Smooth muscle cell (in vitro differentiated cells): ENCODE results near the gene PAXIP1. TPM values are rescaled to one million over a fixed set of nuclear protein-coding genes. Genes with fewer than 3 reads are reported as not detected.

ENCODE experiments used
- DNase-seq: peaks from one replicate; lab custom pipeline; 2025; ENCODE audit not compliant: unreplicated experiment; lab: John Stamatoyannopoulos, UW
- H2AFZ ChIP-seq: fragments of 200-600 bp; sonication (generic); 2 replicates; pipeline ENCODE4 v1.6.0; 2016; ENCODE audit warnings: antibody characterized with exemption, low read depth, mild to moderate bottlenecking
- H3F3A ChIP-seq: fragments of 200-600 bp; sonication (generic); 2 replicates; pipeline ENCODE4 v1.6.0; 2017; ENCODE audit warnings: antibody characterized with exemption, low read depth
- H3K27ac ChIP-seq: fragments of 200-600 bp; sonication (generic); 2 replicates; pipeline ENCODE4 v1.5.1; 2016; ENCODE audit warnings: low read depth, mild to moderate bottlenecking
- H3K27me3 ChIP-seq: fragments of 200-600 bp; sonication (generic); 2 replicates; pipeline ENCODE4 v1.6.1; 2016; ENCODE audit warnings: low read depth, mild to moderate bottlenecking
- H3K36me3 ChIP-seq: fragments of 200-600 bp; sonication (generic); 2 replicates; pipeline ENCODE4 v1.5.1; 2016; ENCODE audit warnings: low read depth
- H3K4me1 ChIP-seq: fragments of 200-600 bp; sonication (generic); 2 replicates; pipeline ENCODE4 v1.5.1; 2016; ENCODE audit warnings: low read depth
- H3K4me2 ChIP-seq: fragments of 200-600 bp; sonication (generic); 2 replicates; pipeline ENCODE4 v1.6.0; 2016; ENCODE audit warnings: mild to moderate bottlenecking
- H3K4me3 ChIP-seq: fragments of 200-600 bp; sonication (generic); 2 replicates; pipeline ENCODE4 v1.5.1; 2016; ENCODE audit warnings: mild to moderate bottlenecking
- H3K79me2 ChIP-seq: fragments of 200-600 bp; sonication (generic); 2 replicates; pipeline ENCODE4 v1.6.0; 2016; ENCODE audit warnings: low read depth, mild to moderate bottlenecking
- H3K9ac ChIP-seq: fragments of 200-600 bp; sonication (generic); 2 replicates; pipeline ENCODE4 v1.6.0; 2016; ENCODE audit warnings: low read depth
- H3K9me3 ChIP-seq: fragments of 200-600 bp; sonication (generic); replicated peaks from 2 replicates; pipeline ENCODE4 v1.5.1; 2016; ENCODE audit warnings: low read depth
- H4K20me1 ChIP-seq: fragments of 200-600 bp; sonication (generic); 2 replicates; pipeline ENCODE4 v1.6.0; 2016; ENCODE audit warnings: low read depth
- CTCF ChIP-seq: fragments of 200-600 bp; sonication (generic); IDR thresholded peaks from 2 replicates; pipeline ENCODE4 v1.5.1; 2017; ENCODE audit warnings: borderline replicate concordance, mild to moderate bottlenecking, antibody characterized with exemption; ENCODE audit not compliant: insufficient read depth, poor library complexity, severe bottlenecking
- WGBS: methylation state at CpG from one replicate; pipeline ENCODE4 v1.1.7; 2016; ENCODE audit warnings: low lambda C conversion rate; 5-methylcytosine and 5-hydroxymethylcytosine counted together
- polyA plus RNA-seq: library from polyadenylated mRNA; unstranded; fragments of >200 nt; fragmentation: Nextera tagmentation; extraction: Ambion mirVana; gene quantifications from 2 replicates; pipeline ENCODE4 v1.2.1, GENCODE V29; 2016
- total RNA-seq: library from RNA; depleted of rRNA; stranded (reverse); fragments of >200 nt; gene quantifications from 2 replicates; pipeline ENCODE4 v1.2.3, GENCODE V29; 2014

Gene PAXIP1
- total and polyA plus RNA-seq, 2 experiments from 2014 or later: 1.8 to 7.1 TPM

- H3K4me1 ChIP-seq: no peaks in the 10 kb centered on the region
- H3F3A ChIP-seq: no peaks in the 10 kb centered on the region
- H2AFZ ChIP-seq: no peak overlapping the region
- no peak overlapping the region for H3K9ac ChIP-seq
- DNase-seq: no peak
- peaks cover 3% of the 10 kb centered on the region for H3K36me3 ChIP-seq
- no peaks in the 10 kb centered on the region for H3K27me3 ChIP-seq
- H3K9me3 ChIP-seq: no peaks in the 10 kb centered on the region
- H3K4me2 ChIP-seq: no peak overlapping the region
- peaks cover 20% of the 10 kb centered on the region for H4K20me1 ChIP-seq
- TF ChIP-seq CTCF: no peak
- WGBS: 88% methylated on average over 10 of the region's 10 CpGs
- H3K27ac ChIP-seq: no peak overlapping the region
- H3K4me3 ChIP-seq: no peak overlapping the region
- H3K79me2 ChIP-seq: peaks cover 16% of the 10 kb centered on the region
Observed at GRCh38 chr7:154997840-154998370, 5.0 kb downstream of the PAXIP1 start.

GRCh38 chr7:154996756-154997155, 6.2 kb downstream of the PAXIP1 start:
- H3K27me3 ChIP-seq: no peaks in the 10 kb centered on the region
- H3K79me2 ChIP-seq: peaks cover 15% of the 10 kb centered on the region
- H3F3A ChIP-seq: no peaks in the 10 kb centered on the region
- H4K20me1 ChIP-seq: peaks cover 20% of the 10 kb centered on the region
- no peak for TF ChIP-seq CTCF
- H3K9me3 ChIP-seq: no peaks in the 10 kb centered on the region
- no peak overlapping the region for H3K27ac ChIP-seq
- H2AFZ ChIP-seq: no peak overlapping the region
- WGBS: 91% methylated on average over 4 of the region's 4 CpGs
- H3K4me1 ChIP-seq: no peaks in the 10 kb centered on the region
- H3K4me3 ChIP-seq: no peak overlapping the region
- DNase-seq: no peak
- H3K36me3 ChIP-seq: peaks cover 3% of the 10 kb centered on the region
- H3K9ac ChIP-seq: no peak overlapping the region
- H3K4me2 ChIP-seq: no peak overlapping the region

DNA sequence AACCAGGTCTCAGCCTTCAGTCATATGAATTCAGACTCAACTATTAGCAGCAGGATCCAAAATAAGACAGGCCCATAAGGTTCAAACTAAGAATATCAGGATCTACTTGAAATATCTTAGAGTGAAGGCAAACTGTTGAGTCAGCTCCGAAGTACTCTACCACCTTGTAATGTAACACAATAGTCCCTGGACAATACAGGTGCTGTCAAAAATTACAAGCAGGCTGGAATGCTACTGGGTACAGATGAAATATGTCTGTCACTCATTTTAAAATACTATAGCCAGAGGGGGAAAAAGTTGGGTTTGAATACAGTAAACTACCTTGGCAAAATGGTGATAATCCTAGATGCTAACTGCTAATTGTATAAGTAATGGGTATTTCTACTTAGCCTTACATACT, 6.8 kb downstream of the PAXIP1 start:
- WGBS: 89% methylated on average over 1 of the region's 1 CpG
- Histone ChIP-seq H3K27me3 (no peaks in the 10 kb centered on the region), H3K9ac (no peak overlapping the region), H3K4me1 (no peaks in the 10 kb centered on the region), H3K36me3 (peaks cover 3% of the 10 kb centered on the region), H4K20me1 (peaks cover 19% of the 10 kb centered on the region), H2AFZ (no peak overlapping the region), H3K79me2 (peaks cover 13% of the 10 kb centered on the region), H3K27ac (no peak overlapping the region), H3K4me2 (no peak overlapping the region), H3F3A (no peaks in the 10 kb centered on the region), H3K9me3 (no peaks in the 10 kb centered on the region), H3K4me3 (no peak overlapping the region)
- TF ChIP-seq CTCF: no peak
- no peak for DNase-seq

- H3K79me2 ChIP-seq: peaks cover 9% of the 10 kb centered on the region
- 72% methylated on average over 2 of the region's 2 CpGs for WGBS
- H3K27ac ChIP-seq: no peak overlapping the region
- TF ChIP-seq CTCF: no peak
- H3K36me3 ChIP-seq: peaks cover 3% of the 10 kb centered on the region
- peaks cover 8% of the 10 kb centered on the region for H4K20me1 ChIP-seq
- no peaks in the 10 kb centered on the region for H3K27me3 ChIP-seq
- no peak for DNase-seq
- no peaks in the 10 kb centered on the region for H3F3A ChIP-seq
- H3K4me1 ChIP-seq: no peaks in the 10 kb centered on the region
- H3K4me2 ChIP-seq: no peak overlapping the region
- no peak overlapping the region for H3K4me3 ChIP-seq
- no peaks in the 10 kb centered on the region for H3K9me3 ChIP-seq
- H2AFZ ChIP-seq: no peak overlapping the region
- no peak overlapping the region for H3K9ac ChIP-seq
Observed at GRCh38 chr7:154994996-154995395, 7.9 kb downstream of the PAXIP1 start.
